Upper lobe of right lung (tissue), 1 donor: ENCODE results near the gene UTF1. TPM values are rescaled to one million over a fixed set of nuclear protein-coding genes. Genes with fewer than 3 reads are reported as not detected.

Experiments used
- ATAC-seq: fragments of 200-7000 bp; cut with Tn5 transposase; one replicate; pipeline ENCODE4 v1.9.1; 2020; ENCODE audit warnings: mild to moderate bottlenecking, moderate library complexity
- DNase-seq: peaks from one replicate; pipeline ENCODE4 v3.0.0-alpha.2; 2020
- H3K27ac ChIP-seq: fragments of 200-600 bp; one replicate; pipeline ENCODE4 v1.8.0; 2022
- H3K27me3 ChIP-seq: fragments of 200-600 bp; one replicate; pipeline ENCODE4 v1.8.0; 2022; ENCODE audit warnings: mild to moderate bottlenecking
- H3K36me3 ChIP-seq: fragments of 200-600 bp; one replicate; pipeline ENCODE4 v1.8.0; 2022
- H3K4me1 ChIP-seq: fragments of 200-600 bp; one replicate; pipeline ENCODE4 v1.8.0; 2022
- H3K4me3 ChIP-seq: fragments of 200-600 bp; one replicate; pipeline ENCODE4 v1.8.0; 2022; ENCODE audit warnings: mild to moderate bottlenecking
- H3K9me3 ChIP-seq: fragments of 200-600 bp; one replicate; pipeline ENCODE4 v1.8.0; 2022
- intact Hi-C: fragments of 100-400 bp; cut with DNase I; formaldehyde crosslinking; loops from one replicate; pipeline ENCODE4 v1.11.0; 2022
- total RNA-seq: library from RNA; stranded (reverse); fragmentation: NEBNext Ultra II Directional; extraction: Animal tissue kit (Norgen Biotek cat#: 25700); gene quantifications from one replicate; pipeline ENCODE4 v1.2.1, GENCODE V29; 2021
- TF ChIP-seq, protein P1 (sequence below): fragments of 200-600 bp; IDR thresholded peaks from one replicate; pipeline ENCODE4 v1.8.0; 2022; ENCODE audit warnings: antibody characterized with exemption
- donor health status: DM: no; HTN: yes; CAD: no; lungs with severe emphysema.

UTF1 gene
- total RNA-seq, 1 donor from 2014 or later, result not detected

DNA sequence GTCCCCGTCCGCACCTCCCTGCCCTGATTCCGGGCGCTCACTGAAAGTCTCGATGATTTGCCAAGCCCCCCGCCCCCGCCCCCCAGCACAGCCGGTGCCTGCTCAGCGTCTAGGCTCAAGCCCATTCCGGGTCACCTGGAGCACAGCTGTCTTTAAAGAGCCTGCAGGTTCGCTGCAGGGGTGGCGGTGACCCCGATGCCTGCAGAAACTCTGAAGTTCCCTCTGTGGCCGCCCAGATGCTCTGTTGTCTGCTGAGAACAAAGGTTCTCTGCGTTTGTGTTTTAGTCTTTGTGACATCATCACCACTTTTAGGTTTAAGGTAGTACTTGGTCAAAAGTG is 8.4 kb downstream of the UTF1 start:
- H3K9me3 ChIP-seq, result no peaks in the 10 kb centered on the region
- H3K4me1 ChIP-seq, result peaks cover 20% of the 10 kb centered on the region
- TF ChIP-seq, protein P1, sequence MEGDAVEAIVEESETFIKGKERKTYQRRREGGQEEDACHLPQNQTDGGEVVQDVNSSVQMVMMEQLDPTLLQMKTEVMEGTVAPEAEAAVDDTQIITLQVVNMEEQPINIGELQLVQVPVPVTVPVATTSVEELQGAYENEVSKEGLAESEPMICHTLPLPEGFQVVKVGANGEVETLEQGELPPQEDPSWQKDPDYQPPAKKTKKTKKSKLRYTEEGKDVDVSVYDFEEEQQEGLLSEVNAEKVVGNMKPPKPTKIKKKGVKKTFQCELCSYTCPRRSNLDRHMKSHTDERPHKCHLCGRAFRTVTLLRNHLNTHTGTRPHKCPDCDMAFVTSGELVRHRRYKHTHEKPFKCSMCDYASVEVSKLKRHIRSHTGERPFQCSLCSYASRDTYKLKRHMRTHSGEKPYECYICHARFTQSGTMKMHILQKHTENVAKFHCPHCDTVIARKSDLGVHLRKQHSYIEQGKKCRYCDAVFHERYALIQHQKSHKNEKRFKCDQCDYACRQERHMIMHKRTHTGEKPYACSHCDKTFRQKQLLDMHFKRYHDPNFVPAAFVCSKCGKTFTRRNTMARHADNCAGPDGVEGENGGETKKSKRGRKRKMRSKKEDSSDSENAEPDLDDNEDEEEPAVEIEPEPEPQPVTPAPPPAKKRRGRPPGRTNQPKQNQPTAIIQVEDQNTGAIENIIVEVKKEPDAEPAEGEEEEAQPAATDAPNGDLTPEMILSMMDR, result no peak
- no peak overlapping the region for H3K4me3 ChIP-seq
- no peaks in the 10 kb centered on the region for H3K36me3 ChIP-seq
- ATAC-seq, result no peak
- no peak for DNase-seq
- intact Hi-C loops, result no loop called here
- H3K27ac ChIP-seq, result no peak overlapping the region
- peaks cover 68% of the 10 kb centered on the region for H3K27me3 ChIP-seq

DNA sequence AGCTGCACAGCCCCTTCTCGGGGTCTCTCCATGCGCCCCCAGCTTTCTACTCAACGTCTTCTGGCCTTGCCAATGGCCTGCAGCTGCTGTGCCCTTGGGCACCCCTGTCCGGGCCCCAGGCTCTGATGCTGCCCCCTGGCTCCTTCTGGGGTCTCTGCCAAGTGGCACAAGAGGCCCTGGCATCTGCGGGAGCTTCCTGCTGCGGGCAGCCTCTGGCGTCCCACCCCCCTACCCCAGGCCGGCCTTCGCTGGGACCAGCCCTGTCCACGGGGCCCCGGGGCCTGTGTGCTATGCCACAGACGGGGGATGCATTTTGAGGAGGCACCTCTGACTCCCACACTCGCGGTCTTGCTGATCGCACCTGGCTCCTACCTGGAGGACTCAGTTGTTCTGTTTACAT is 10.0 kb downstream of the UTF1 start:
- H3K4me1 ChIP-seq, result peaks cover 20% of the 10 kb centered on the region
- H3K27ac ChIP-seq, result no peak overlapping the region
- TF ChIP-seq, protein P1, result no peak
- no peak for DNase-seq
- intact Hi-C loops, result no loop called here
- no peaks in the 10 kb centered on the region for H3K9me3 ChIP-seq
- no peak for ATAC-seq
- H3K4me3 ChIP-seq, result no peak overlapping the region
- H3K27me3 ChIP-seq, result peaks cover 71% of the 10 kb centered on the region
- H3K36me3 ChIP-seq, result no peaks in the 10 kb centered on the region

- no peak for ATAC-seq
- Histone ChIP-seq H3K27ac (no peak overlapping the region), H3K27me3 (peaks cover 70% of the 10 kb centered on the region), H3K9me3 (no peaks in the 10 kb centered on the region), H3K36me3 (no peaks in the 10 kb centered on the region), H3K4me3 (peak overlapping the region; percentile 40), H3K4me1 (peaks cover 12% of the 10 kb centered on the region)
- no peak for DNase-seq
- TF ChIP-seq, protein P1, result no peak
- intact Hi-C loops, result no loop called here
Observed at GRCh38 chr10:133241501-133242205, 11.6 kb downstream of the UTF1 start.

GRCh38 chr10:133242611-133243356 is 12.8 kb downstream of the UTF1 start:
- intact Hi-C loops, result no loop called here
- no peak for DNase-seq
- H3K4me3 ChIP-seq, result no peak overlapping the region
- peaks cover 58% of the 10 kb centered on the region for H3K27me3 ChIP-seq
- ATAC-seq, result no peak
- H3K36me3 ChIP-seq, result no peaks in the 10 kb centered on the region
- peaks cover 7% of the 10 kb centered on the region for H3K4me1 ChIP-seq
- H3K27ac ChIP-seq, result no peak overlapping the region
- no peaks in the 10 kb centered on the region for H3K9me3 ChIP-seq
- TF ChIP-seq, protein P1, result no peak

DNA sequence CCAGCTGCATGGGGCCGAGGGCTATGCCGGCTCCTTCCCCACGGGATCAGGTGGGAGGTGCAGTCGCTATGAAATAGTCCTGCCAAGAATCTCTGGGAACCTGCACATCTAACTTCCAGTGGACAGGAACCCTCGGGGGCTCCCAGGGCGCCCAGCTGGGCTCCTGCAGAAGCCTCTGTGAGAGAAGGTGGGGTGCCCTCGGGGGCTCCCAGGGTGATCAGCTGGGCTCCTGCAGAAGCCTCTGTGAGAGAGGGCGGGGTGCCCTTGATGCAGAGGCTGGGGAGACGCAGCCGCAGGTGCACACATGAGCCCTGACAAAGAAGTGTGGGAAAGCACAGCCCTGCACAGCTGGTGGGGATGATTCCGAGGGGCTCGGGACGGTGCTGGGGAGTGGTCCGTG is 13.6 kb downstream of the UTF1 start:
- no peaks in the 10 kb centered on the region for H3K9me3 ChIP-seq
- H3K4me1 ChIP-seq, result peaks cover 7% of the 10 kb centered on the region
- TF ChIP-seq, protein P1, result no peak
- no peak for DNase-seq
- peaks cover 50% of the 10 kb centered on the region for H3K27me3 ChIP-seq
- ATAC-seq, result no peak
- H3K36me3 ChIP-seq, result no peaks in the 10 kb centered on the region
- H3K27ac ChIP-seq, result no peak overlapping the region
- intact Hi-C loops, result no loop called here
- H3K4me3 ChIP-seq, result no peak overlapping the region
